Panc1 (cell line): Measurements from ENCODE around the gene SEPTIN1. TPM values are rescaled to one million over a fixed set of nuclear protein-coding genes. Genes with fewer than 3 reads are reported as not detected.

Source experiments
- ATAC-seq: fragments of 200-7000 bp; cut with Tn5 transposase; 2 replicates; pipeline ENCODE4 v1.9.1; 2020; ENCODE audit warnings: mild to moderate bottlenecking, moderate library complexity
- BruUV-seq: library from RNA; stranded (reverse); fragments of 400-500 nt; replicated peaks from 2 replicates; lab custom pipeline; 2021; lab: Mats Ljungman, UMichigan
- CTCF ChIA-PET: fragments of 300-600 bp; sonication (Branson Sonifier 250); formaldehyde crosslinking; loops from one replicate; lab custom pipeline; 2022; ENCODE audit warnings: antibody characterized with exemption; lab: Charles Lee
- POLR2A ChIA-PET: fragments of 300-600 bp; sonication (Branson Sonifier 250); formaldehyde crosslinking; loops from one replicate; lab custom pipeline; 2022; ENCODE audit warnings: antibody characterized with exemption; lab: Charles Lee
- DNase-seq: peaks from one replicate; pipeline ENCODE4 v3.0.0-alpha.2; 2010; ENCODE audit warnings: low read depth, low spot score
- H3K27ac ChIP-seq: 2 replicates; pipeline ENCODE4 v1.5.1; 2011; ENCODE audit warnings: mild to moderate bottlenecking, low read length, inconsistent platforms
- H3K27me3 ChIP-seq: fragments of 200-500 bp; sonication (Bioruptor generic); 2 replicates; pipeline ENCODE4 v1.6.0; 2014; ENCODE audit warnings: low read length, inconsistent platforms; ENCODE audit not compliant: control insufficient read depth, insufficient read depth
- H3K36me3 ChIP-seq: fragments of 200-500 bp; sonication (Bioruptor generic); 2 replicates; pipeline ENCODE4 v1.5.1; 2014; ENCODE audit warnings: inconsistent platforms, mild to moderate bottlenecking, low read length, moderate library complexity; ENCODE audit not compliant: control insufficient read depth, insufficient read depth
- H3K4me1 ChIP-seq: 2 replicates; pipeline ENCODE4 v1.5.1; 2011; ENCODE audit warnings: inconsistent platforms, mild to moderate bottlenecking, low read length, moderate library complexity; ENCODE audit not compliant: control insufficient read depth, insufficient read depth
- H3K4me3 ChIP-seq, 2 experiments: 2 replicates each; pipeline ENCODE4 v1.5.1; 2011 to 2012; ENCODE audit warnings: low read depth in 2 of 2, low read length in 2 of 2, mild to moderate bottlenecking in 2 of 2, inconsistent platforms in 1 of 2, moderate library complexity in 1 of 2
- H3K9me3 ChIP-seq: fragments of 200-500 bp; sonication (Bioruptor generic); 2 replicates; pipeline ENCODE4 v1.5.1; 2014; ENCODE audit warnings: low read depth, mild to moderate bottlenecking, inconsistent platforms, low read length, moderate library complexity; ENCODE audit not compliant: control insufficient read depth, insufficient read depth
- POLR2AphosphoS5 ChIP-seq: IDR thresholded peaks from 2 replicates; pipeline ENCODE4 v1.6.1; 2012; ENCODE audit warnings: mild to moderate bottlenecking, low read depth, low read length, moderate library complexity
- SIN3A ChIP-seq: IDR thresholded peaks from 2 replicates; pipeline ENCODE4 v1.6.1; 2012; ENCODE audit warnings: low read depth, mild to moderate bottlenecking, low read length, moderate library complexity, borderline replicate concordance; ENCODE audit not compliant: insufficient read depth
- TCF7L2 ChIP-seq: IDR thresholded peaks from 2 replicates; pipeline ENCODE4 v1.6.1; 2011; ENCODE audit warnings: mild to moderate bottlenecking, low read depth, low read length, inconsistent platforms
- in situ Hi-C: cut with HindIII; loops from 2 replicates; pipeline ENCODE4 v1.10.0; 2016; ENCODE audit warnings: low sequenced_read_pairs, low pct_unique_long_range_greater_than_20kb
- intact Hi-C: fragments of 100-400 bp; cut with micrococcal nuclease; formaldehyde crosslinking; loops from one replicate; pipeline ENCODE4 v1.10.0; 2022; ENCODE audit not compliant: unreplicated experiment
- total RNA-seq: library from RNA; stranded (reverse); gene quantifications from one replicate; pipeline ENCODE4 v1.2.1, GENCODE V29; 2021; ENCODE audit not compliant: unreplicated experiment
- TF ChIP-seq, protein P1 (sequence below), 2 experiments: IDR thresholded peaks; 2 replicates each; pipeline ENCODE4 v1.6.1; 2011 to 2012; ENCODE audit warnings: low read depth in 2 of 2, control low read depth in 1 of 2, low read length in 1 of 2, mild to moderate bottlenecking in 1 of 2, moderate library complexity in 1 of 2; ENCODE audit not compliant: insufficient read depth in 1 of 2
- TF ChIP-seq, protein P2 (sequence below): fragments of 450-650 bp; IDR thresholded peaks from 2 replicates; pipeline ENCODE4 v1.5.1; 2017; ENCODE audit warnings: mild to moderate bottlenecking

SEPTIN1 gene
- total RNA-seq, 1 experiment from 2014 or later, result 1.7 TPM

DNA sequence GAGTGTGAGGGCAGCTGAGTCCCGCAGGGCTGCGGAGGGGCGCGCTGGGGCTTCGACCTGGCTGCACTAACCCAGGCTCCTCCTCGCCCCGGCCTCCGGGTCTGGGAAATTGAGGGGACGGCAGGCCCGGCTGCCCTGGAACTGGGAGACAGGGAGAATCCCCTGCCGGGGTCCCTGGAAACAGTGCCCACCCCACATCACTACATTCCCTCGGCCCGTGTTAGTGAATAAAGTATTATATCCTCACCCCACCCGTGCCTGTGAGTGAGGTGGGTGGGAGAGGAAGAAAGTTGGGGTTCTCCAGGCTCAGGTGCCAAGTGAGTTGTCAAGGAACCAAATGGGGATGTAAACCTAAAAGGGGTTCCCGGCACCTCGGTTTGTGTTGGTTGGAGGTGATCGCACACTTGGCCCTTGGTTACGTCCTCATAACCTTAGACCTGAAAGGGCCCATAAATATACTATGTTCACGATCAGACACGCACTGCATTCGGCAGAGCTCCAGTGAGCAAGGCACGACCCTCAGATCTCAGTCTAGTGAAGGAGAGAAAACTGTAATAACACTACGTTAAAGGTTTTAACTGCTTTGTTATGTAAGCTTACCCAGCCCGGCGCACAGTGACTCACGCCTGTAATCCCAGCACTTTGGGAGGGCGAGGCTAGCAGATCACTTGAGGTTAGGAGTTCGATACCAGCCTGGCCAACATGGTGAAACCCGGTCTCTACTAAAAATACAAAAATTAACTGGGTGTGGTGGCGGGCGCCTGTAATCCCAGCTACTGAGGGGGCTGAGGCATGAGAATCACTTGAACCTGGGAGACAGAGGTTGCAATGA, 36.2 kb upstream of the SEPTIN1 start:
- CTCF ChIA-PET, result interaction anchor here (1.0 to 2.7 kb wide), 4 partner anchors 9 to 275 kb away, joined by 3 to 12 read pairs (median 4); partner anchors contain the start of genes DCTPP1 and ZNF48
- Histone ChIP-seq H3K27ac (peak overlapping the region; percentile 77), H3K27me3 (no peaks in the 10 kb centered on the region), H3K36me3 (peaks cover 4% of the 10 kb centered on the region), H3K4me1 (peaks cover 13% of the 10 kb centered on the region), H3K4me3 (peak overlapping the region; percentile 45), H3K9me3 (no peaks in the 10 kb centered on the region)
- in situ Hi-C loops, result no loop called here
- no peak for ATAC-seq
- intact Hi-C loops, result no loop called here
- POLR2A ChIA-PET, result interaction anchor here (0.6 to 0.8 kb wide), 3 partner anchors 10 to 682 kb away, joined by 3 to 11 read pairs (median 3); no protein-coding TSS in a partner anchor
- TF ChIP-seq, protein P1, sequence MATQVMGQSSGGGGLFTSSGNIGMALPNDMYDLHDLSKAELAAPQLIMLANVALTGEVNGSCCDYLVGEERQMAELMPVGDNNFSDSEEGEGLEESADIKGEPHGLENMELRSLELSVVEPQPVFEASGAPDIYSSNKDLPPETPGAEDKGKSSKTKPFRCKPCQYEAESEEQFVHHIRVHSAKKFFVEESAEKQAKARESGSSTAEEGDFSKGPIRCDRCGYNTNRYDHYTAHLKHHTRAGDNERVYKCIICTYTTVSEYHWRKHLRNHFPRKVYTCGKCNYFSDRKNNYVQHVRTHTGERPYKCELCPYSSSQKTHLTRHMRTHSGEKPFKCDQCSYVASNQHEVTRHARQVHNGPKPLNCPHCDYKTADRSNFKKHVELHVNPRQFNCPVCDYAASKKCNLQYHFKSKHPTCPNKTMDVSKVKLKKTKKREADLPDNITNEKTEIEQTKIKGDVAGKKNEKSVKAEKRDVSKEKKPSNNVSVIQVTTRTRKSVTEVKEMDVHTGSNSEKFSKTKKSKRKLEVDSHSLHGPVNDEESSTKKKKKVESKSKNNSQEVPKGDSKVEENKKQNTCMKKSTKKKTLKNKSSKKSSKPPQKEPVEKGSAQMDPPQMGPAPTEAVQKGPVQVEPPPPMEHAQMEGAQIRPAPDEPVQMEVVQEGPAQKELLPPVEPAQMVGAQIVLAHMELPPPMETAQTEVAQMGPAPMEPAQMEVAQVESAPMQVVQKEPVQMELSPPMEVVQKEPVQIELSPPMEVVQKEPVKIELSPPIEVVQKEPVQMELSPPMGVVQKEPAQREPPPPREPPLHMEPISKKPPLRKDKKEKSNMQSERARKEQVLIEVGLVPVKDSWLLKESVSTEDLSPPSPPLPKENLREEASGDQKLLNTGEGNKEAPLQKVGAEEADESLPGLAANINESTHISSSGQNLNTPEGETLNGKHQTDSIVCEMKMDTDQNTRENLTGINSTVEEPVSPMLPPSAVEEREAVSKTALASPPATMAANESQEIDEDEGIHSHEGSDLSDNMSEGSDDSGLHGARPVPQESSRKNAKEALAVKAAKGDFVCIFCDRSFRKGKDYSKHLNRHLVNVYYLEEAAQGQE (IDR thresholded peaks at IDR 0.05; ENCODE audit: insufficient read depth in 1 of 2, low read depth in 2 of 2, low read length in 1 of 2), result no peak
- TF ChIP-seq, protein P2, sequence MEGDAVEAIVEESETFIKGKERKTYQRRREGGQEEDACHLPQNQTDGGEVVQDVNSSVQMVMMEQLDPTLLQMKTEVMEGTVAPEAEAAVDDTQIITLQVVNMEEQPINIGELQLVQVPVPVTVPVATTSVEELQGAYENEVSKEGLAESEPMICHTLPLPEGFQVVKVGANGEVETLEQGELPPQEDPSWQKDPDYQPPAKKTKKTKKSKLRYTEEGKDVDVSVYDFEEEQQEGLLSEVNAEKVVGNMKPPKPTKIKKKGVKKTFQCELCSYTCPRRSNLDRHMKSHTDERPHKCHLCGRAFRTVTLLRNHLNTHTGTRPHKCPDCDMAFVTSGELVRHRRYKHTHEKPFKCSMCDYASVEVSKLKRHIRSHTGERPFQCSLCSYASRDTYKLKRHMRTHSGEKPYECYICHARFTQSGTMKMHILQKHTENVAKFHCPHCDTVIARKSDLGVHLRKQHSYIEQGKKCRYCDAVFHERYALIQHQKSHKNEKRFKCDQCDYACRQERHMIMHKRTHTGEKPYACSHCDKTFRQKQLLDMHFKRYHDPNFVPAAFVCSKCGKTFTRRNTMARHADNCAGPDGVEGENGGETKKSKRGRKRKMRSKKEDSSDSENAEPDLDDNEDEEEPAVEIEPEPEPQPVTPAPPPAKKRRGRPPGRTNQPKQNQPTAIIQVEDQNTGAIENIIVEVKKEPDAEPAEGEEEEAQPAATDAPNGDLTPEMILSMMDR, result no peak
- TF ChIP-seq TCF7L2 (no peak), POLR2AphosphoS5 (no peak; the same call in 1 of the 2 replicates), SIN3A (no peak)
- BruUV-seq, result no TSS peak
- DNase-seq, result no peak

DNA sequence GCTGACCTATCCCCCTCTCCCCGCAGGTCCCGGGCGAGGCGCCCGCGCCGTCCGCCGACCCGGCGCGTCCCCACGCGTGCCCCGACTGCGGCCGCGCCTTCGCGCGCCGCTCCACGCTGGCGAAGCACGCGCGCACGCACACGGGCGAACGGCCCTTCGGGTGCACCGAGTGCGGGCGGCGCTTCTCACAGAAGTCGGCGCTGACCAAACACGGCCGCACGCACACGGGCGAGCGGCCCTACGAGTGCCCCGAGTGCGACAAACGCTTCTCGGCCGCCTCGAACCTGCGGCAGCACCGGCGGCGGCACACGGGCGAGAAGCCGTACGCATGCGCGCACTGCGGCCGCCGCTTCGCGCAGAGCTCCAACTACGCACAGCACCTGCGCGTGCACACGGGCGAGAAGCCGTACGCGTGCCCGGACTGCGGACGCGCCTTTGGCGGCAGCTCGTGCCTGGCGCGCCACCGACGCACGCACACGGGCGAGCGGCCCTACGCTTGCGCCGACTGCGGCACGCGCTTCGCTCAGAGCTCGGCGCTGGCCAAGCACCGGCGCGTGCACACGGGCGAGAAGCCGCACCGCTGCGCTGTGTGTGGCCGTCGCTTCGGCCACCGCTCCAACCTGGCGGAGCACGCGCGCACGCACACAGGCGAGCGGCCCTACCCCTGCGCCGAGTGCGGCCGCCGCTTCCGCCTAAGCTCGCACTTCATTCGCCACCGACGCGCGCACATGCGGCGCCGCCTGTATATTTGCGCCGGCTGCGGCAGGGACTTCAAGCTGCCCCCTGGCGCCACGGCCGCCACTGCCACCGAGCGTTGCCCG, 35.4 kb upstream of the SEPTIN1 start:
- TF ChIP-seq TCF7L2, result peak; percentile 83
- peak; percentile 55 for TF ChIP-seq POLR2AphosphoS5
- TF ChIP-seq SIN3A, result 0 out of 2 replicates have a peak, but pooled peaks have one; percentile 35
- TF ChIP-seq, protein P2, result no peak
- TF ChIP-seq, protein P1 (IDR thresholded peaks at IDR 0.05; ENCODE audit: insufficient read depth in 1 of 2, low read depth in 2 of 2, low read length in 1 of 2), result peak in 1 of 2 experiments; percentile 69; a peak in 1 of 4 replicates
- intact Hi-C loops (no loop called here), in situ Hi-C loops (no loop called here)
- H3K4me1 ChIP-seq, result peaks cover 13% of the 10 kb centered on the region
- DNase-seq (peak; percentile 81), ATAC-seq (peak; percentile 94)
- BruUV-seq, result no TSS peak
- CTCF ChIA-PET, result interaction anchor here (1.0 to 2.7 kb wide), 4 partner anchors 8 to 274 kb away, joined by 3 to 12 read pairs (median 4); partner anchors contain the start of genes DCTPP1 and ZNF48
- H3K27ac ChIP-seq, result peak overlapping the region; percentile 77
- peak overlapping the region; percentile 45 to 55 for H3K4me3 ChIP-seq
- POLR2A ChIA-PET, result interaction anchor here (0.5 to 0.8 kb wide), 5 partner anchors 11 to 683 kb away, joined by 3 to 11 read pairs (median 3); no protein-coding TSS in a partner anchor
- H3K36me3 ChIP-seq, result peaks cover 4% of the 10 kb centered on the region
- no peaks in the 10 kb centered on the region for H3K27me3 ChIP-seq
- no peaks in the 10 kb centered on the region for H3K9me3 ChIP-seq
